Prostate gland (tissue), 2 donors: Measurements from ENCODE around the gene ELMO1.

Source experiments
- CTCF ChIP-seq, 4 experiments: fragments of 200-600 bp in 2 of 4; fragments of 450-650 bp in 2 of 4; sonication (generic) in 2 of 4; IDR thresholded peaks; 1 replicate in 3 of 4; 2 replicates in 1 of 4; pipeline ENCODE4 v1.5.1; 2016 to 2019; ENCODE audit warnings: antibody characterized with exemption in 4 of 4, mild to moderate bottlenecking in 2 of 4, moderate library complexity in 2 of 4
- POLR2A ChIP-seq: fragments of 450-650 bp; IDR thresholded peaks from one replicate; pipeline ENCODE4 v1.6.1; 2016; ENCODE audit warnings: antibody characterized with exemption, mild to moderate bottlenecking
- POLR2AphosphoS5 ChIP-seq: sonication (generic); formaldehyde crosslinking; IDR thresholded peaks from one replicate; pipeline ENCODE4 v1.6.1; 2017; ENCODE audit warnings: antibody characterized with exemption

- TF ChIP-seq CTCF (IDR thresholded peaks at IDR 0.05), result no peak
- no peak for TF ChIP-seq POLR2AphosphoS5
- no peak for TF ChIP-seq POLR2A
These were observed 38.1 kb downstream of the ELMO1 start for GRCh38 chr7:37410305-37411229.
